Brain pericyte (primary cell): Measurements from ENCODE around the gene MVB12B.

Experiments used
- DNase-seq: peaks from one replicate; pipeline ENCODE4 v3.0.0-alpha.2; 2012; ENCODE audit warnings: low read depth, low spot score

The MVB12B gene

GRCh38 chr9:126491949-126492348 lies 165.3 kb downstream of the MVB12B start:
- DNase-seq = no peak

GRCh38 chr9:126494264-126494663 lies 167.6 kb downstream of the MVB12B start:
- no peak for DNase-seq

- DNase-seq = no peak
Measured at GRCh38 chr9:126494746-126495145, 168.1 kb downstream of the MVB12B start.

GRCh38 chr9:126495411-126496180 lies 169.0 kb downstream of the MVB12B start:
- no peak for DNase-seq

GRCh38 chr9:126496181-126496576 lies 169.6 kb downstream of the MVB12B start:
- DNase-seq = no peak

- DNase-seq = no peak
Measured at GRCh38 chr9:126496781-126497659, 170.4 kb downstream of the MVB12B start.

GRCh38 chr9:126497660-126498275 lies 171.1 kb downstream of the MVB12B start:
- no peak for DNase-seq

- DNase-seq = no peak
Measured at GRCh38 chr9:126498331-126498730, 171.7 kb downstream of the MVB12B start.

- no peak for DNase-seq
Measured at GRCh38 chr9:126499005-126499910, 172.6 kb downstream of the MVB12B start.

GRCh38 chr9:126499911-126500599 lies 173.4 kb downstream of the MVB12B start:
- DNase-seq = no peak

- no peak for DNase-seq
Measured at GRCh38 chr9:126500600-126501382, 174.2 kb downstream of the MVB12B start.

- no peak for DNase-seq
Measured at GRCh38 chr9:126501383-126502331, 175.0 kb downstream of the MVB12B start.

GRCh38 chr9:126502417-126503332 lies 176.0 kb downstream of the MVB12B start:
- DNase-seq = no peak

GRCh38 chr9:126503333-126504085 lies 176.9 kb downstream of the MVB12B start:
- no peak for DNase-seq

- DNase-seq = no peak
Measured at GRCh38 chr9:126504086-126504976, 177.7 kb downstream of the MVB12B start.

GRCh38 chr9:126504977-126505455 lies 178.4 kb downstream of the MVB12B start:
- no peak for DNase-seq
